HG03378 (cell line): Measurements from ENCODE around the gene TMEM87A.
"Not testable (repeated sequence)": the region's sequence is repeated elsewhere in the genome, so short reads cannot be mapped to it uniquely, and the experiment has no call there.

Source experiments
- ATAC-seq: cut with Tn5 transposase; IDR thresholded peaks from one replicate; pipeline ENCODE4 v1.9.1; 2021; ENCODE audit warnings: mild to moderate bottlenecking, moderate library complexity; ENCODE audit not compliant: unreplicated experiment

Gene TMEM87A

GRCh38 chr15:42273900-42274701 is 868 bp upstream of the TMEM87A start:
- ATAC-seq = peak; percentile 16

DNA sequence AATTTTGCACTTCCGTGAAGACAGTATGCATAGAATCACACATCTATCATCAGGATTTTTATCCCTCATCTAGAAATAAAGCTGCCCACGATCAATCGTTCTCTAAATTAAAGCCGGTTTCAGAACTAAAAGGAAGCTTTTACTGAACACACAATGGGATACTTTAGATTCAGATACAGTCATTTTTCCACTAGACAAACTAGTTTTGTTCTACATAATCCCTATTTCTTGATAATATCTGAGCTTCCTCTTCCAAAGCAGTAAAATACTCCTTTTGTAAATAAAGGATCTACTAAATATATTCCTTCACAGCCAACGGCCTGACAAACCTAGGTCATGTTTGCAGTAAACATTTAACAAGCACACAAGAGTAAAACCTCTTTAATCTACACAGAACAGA is 2.2 kb downstream of the TMEM87A start:
- no peak for ATAC-seq

GRCh38 chr15:42270551-42270950 is 2.7 kb downstream of the TMEM87A start:
- no peak for ATAC-seq

DNA sequence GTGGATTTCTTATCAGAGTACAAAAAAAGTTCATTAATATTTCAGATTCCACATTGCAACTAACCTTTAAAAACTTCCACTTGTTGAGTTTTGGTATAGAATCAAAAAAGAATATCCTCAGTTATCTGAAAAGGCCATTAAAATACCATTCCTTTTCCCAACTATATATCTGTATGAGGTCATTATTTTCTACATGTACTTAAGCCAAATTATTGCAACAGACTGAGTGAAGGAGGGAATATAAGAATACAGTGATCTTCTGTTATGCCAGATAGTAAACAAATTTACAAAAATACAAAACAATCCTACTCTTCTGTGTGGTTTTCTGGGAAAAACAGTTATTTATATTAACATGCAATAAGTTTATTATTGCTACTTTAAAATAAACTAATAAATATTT is 5.9 kb downstream of the TMEM87A start:
- no peak for ATAC-seq

- no peak for ATAC-seq
These were observed 8.4 kb downstream of the TMEM87A start for GRCh38 chr15:42264795-42265194.

GRCh38 chr15:42253300-42253699 is 19.9 kb downstream of the TMEM87A start:
- no peak for ATAC-seq

GRCh38 chr15:42240823-42241222 is 32.4 kb downstream of the TMEM87A start:
- no peak for ATAC-seq

- no peak for ATAC-seq
These were observed 33.6 kb downstream of the TMEM87A start for GRCh38 chr15:42239528-42240182.

GRCh38 chr15:42233107-42233506 is 40.1 kb downstream of the TMEM87A start:
- no peak for ATAC-seq

DNA sequence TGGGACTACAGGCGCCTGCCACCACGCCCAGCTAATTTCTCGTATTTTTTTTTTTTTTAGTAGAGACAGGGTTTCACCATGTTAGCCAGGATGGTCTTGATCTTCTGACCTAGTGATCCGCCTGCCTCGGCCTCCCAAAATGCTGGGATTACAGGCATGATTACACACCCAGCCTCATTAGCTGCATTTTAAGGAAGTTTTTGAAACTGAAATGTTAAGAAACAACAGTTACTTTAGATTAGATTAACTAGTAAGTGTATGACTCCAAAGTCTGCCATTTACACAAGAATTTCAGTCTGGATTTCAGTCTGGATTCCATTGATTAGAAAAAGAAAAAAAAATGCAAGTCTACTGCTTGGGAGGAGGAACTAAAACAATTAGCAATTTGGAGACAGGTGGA is 40.6 kb downstream of the TMEM87A start:
- ATAC-seq = no peak

GRCh38 chr15:42231088-42231487 is 42.1 kb downstream of the TMEM87A start:
- ATAC-seq = no peak

DNA sequence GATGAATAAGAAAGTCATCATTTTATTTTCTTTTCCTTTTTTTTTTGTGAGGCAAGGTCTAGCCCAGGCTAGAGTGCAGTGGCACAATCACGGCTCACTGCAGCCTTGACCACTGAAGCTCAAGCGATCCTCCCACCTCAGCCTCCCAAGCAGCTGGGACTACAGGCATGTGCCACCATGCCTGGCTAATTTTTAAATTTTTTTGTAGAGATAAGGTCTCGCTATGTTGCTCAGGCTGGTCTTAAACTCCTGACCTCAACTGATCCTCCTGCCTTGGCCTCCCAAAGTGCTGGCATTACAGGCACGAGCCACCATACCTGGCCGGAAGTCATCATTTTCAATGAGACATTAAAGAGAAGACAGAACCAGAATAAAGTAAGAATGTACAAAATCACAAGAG is 44.3 kb downstream of the TMEM87A start:
- not testable (repeated sequence) for ATAC-seq

DNA sequence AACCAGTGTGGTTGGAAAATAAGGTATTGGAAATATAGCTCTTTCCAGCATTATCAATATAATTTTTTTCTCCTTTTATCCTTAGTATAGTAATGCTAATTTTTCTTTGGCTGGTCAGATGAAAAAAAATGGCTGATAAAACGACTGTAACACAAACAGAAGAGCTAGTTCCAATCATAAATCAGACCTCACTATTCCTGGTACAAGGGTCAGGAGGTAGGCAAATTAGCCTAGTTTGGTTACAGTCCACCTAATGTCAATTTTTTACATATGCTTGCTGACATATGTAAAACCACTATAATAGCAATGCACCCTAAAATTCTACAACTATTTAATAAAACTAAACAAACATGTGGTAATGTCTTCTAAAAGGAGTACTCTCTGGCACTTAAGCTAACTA is 45.2 kb downstream of the TMEM87A start:
- ATAC-seq = no peak

DNA sequence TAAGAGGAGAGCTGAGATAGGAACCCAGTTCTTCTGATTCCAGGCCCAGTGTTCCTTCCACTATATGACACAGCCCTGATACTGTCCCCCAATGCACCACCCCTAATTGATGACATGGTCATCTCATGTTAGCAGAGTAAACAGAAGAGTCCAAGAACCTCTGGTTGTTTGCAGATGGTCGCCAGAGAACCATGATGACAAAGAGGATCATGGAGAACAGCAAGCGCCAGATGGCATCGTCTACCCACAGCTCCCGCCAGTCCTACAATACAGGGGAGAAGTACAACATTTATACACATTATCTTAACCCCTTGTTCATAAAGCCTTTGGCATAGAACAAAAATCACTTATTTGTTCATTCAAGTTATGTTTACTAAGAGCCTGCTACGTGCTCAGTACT is 46.6 kb downstream of the TMEM87A start:
- ATAC-seq = no peak

DNA sequence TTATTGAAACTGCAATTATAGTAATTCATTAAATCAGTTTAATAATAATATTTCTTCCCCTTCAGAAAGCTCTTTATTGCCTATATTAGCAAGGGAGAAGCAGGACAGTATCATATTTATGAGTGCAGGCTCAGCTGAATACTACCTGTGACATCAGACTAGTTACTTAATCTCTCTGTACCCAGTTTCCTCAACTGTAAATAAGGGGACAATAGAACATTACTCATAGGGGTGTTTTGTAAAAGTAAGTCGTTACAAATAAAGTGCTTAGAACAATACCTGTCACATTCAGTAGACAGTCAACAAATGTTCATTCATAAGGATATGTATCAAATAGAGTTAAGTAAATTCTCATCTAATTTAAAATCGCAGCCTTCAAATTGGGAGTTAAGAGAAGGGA is 53.0 kb downstream of the TMEM87A start:
- ATAC-seq = no peak

GRCh38 chr15:42218953-42219592 is 54.2 kb downstream of the TMEM87A start:
- ATAC-seq = no peak

DNA sequence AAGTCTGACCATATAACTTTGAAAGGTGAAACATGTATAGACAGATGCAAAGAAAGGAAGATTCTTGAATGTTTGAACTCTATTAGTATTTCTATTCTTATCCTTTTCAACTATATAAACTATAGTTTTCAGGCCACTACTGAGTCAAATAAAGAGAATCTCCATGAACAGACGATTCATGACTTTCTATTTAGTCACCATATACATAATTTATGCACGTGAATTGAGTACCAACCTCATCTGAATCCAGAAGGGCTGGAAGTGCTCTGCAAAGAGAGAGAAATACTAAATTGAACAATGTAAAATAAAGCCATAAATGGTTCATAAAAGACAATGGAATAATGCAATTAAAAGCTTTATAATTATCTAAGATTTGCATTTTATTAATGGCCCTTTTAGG is 55.7 kb downstream of the TMEM87A start:
- no peak for ATAC-seq

DNA sequence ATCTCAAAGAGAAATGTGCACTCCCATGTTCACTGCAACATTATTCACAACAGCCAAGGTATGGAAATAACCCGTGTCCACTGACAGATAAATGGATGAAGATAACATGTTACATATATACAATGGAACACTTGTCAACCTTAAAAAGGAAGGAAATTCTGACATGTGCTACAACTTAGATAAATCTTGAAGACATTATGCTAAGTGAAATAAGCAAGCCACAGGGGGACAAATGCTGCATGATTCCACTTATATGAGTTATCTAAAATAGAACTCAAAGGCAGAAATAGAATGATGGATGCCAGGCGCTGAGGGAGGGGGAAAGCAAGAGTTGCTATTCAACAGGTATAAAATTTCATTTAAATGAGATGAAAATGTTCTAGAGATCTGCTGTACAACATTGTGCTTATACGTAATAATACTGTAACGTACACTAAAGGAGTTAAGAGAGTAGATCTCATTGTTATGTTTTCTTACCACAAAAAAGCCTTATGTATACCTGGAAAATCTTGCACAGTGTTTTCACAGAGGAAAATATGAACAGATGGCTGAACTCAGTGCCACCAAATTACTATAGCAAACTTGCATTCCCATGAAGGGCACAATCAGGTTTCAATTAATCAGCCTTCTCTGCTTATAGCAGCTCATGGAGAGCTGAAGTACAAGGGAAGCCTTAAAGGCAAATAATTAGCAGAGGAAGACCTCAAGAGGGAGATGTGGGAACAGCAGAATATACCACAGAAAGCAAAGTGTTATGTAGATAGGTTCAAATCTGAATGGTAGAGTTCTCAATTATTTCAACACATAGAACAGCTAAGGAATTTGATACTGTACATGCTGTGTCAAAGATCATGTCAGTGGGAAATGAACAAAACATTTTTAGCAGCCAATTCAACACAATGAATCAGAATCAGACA is 57.1 kb downstream of the TMEM87A start:
- ATAC-seq = no peak

- no peak for ATAC-seq
These were observed 58.6 kb downstream of the TMEM87A start for GRCh38 chr15:42214600-42214999.

DNA sequence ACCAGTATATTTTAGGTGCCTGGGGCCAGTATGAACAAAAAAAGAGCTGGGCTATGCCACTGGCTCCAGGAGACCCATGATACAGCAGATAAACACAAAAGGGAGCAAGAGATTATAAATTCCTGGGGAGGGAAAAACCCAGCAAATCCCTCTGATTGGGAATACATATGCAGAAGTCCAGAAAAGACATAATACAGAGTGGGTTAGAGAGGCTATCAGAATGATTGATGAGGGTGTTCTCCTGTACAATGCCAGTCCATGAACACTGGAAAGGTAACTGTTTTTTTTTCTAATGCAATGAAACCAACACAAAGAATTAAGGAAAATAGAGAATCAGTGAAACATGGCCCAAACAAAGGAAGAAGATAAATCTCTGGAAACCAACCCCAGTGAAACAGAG is 59.7 kb downstream of the TMEM87A start:
- no peak for ATAC-seq

- no peak for ATAC-seq
These were observed 62.5 kb downstream of the TMEM87A start for GRCh38 chr15:42210696-42211095.
